Measurements from ENCODE around the gene LDHD. TPM values are rescaled to one million over a fixed set of nuclear protein-coding genes. Genes with fewer than 3 reads are reported as not detected.

LDHD gene
- total and polyA plus RNA-seq, 2 of the 13 experiments (the other 11 are each of a cell fraction or from before 2014, with no cell fraction given), result 9.1 to 9.8 TPM

DNA sequence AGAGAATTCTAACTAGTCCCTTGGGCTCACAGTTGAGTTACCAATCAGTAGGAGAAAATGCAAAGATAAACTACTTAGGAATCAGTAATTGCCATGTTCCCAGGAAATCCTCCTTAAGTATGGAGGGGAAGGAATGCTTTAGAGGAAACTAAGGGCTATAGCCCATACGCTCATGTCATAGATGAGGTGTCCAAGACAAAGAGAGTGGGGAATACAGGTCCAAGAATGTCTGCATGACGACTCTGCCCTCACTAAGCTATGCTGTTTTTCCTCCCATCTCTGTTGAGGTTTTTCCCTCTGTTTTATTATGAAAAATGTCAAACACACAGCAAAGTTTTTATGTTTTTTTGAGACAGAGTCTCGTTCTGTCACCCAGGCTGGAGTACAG is 16.0 kb downstream of the LDHD start:
- POLR2A ChIA-PET, result no interaction called here
- CTCF ChIA-PET (ENCODE audit: low intra/inter-chr PET ratio, low total read pairs), result no interaction called here
- no peak for DNase-seq (ENCODE audit: low spot score)
- Histone ChIP-seq H2AFZ (ENCODE audit: low read length) (no peak overlapping the region), H3K79me2 (ENCODE audit: insufficient read depth, low read length) (peaks cover 12% of the 10 kb centered on the region), H3K4me3 (replicated peaks in 1 of 3; ENCODE audit: insufficient read depth in 1 of 3, low read depth in 2 of 3, low read length in 3 of 3) (no peak overlapping the region), H3K4me1 (ENCODE audit: insufficient read depth, low read length) (peaks cover 20% of the 10 kb centered on the region), H3K9ac (ENCODE audit: insufficient read depth, low read depth, low read length) (no peak overlapping the region), H3K27ac (ENCODE audit: extremely low read length, insufficient read depth, low read length) (no peak overlapping the region), H3K9me3 (ENCODE audit: low read length) (no peaks in the 10 kb centered on the region), H3K4me2 (ENCODE audit: low read depth, low read length) (no peak overlapping the region), H3K36me3 (replicated peaks in 1 of 2; ENCODE audit: control insufficient read depth in 1 of 2, insufficient read depth in 2 of 2, low read length in 2 of 2) (peaks cover 16 to 45% of the 10 kb centered on the region in 2 experiments), H4K20me1 (ENCODE audit: insufficient read depth, low read length) (peaks cover 11% of the 10 kb centered on the region), H3K27me3 (ENCODE audit: control insufficient read depth in 1 of 2, insufficient read depth in 2 of 2, low read length in 2 of 2) (no peaks in the 10 kb centered on the region)
- no TSS peak for BruUV-seq (replicated peaks)
- no peak for ATAC-seq
- WGBS (ENCODE audit: low lambda C conversion rate), result 97% methylated on average over 3 of the region's 3 CpGs
- no peak for FAIRE-seq
- in situ Hi-C loops (cut with HindIII; ENCODE audit: extremely low pct_ligation_motif_present, low pct_unique_long_range_greater_than_20kb) (loop anchor here (10.0 kb wide), 1 partner anchor 106 kb away; the partner anchor contains the start of gene ZNRF1), intact Hi-C loops (cut with micrococcal nuclease; ENCODE audit: unreplicated experiment) (no loop called here)
- TF ChIP-seq, protein P1, sequence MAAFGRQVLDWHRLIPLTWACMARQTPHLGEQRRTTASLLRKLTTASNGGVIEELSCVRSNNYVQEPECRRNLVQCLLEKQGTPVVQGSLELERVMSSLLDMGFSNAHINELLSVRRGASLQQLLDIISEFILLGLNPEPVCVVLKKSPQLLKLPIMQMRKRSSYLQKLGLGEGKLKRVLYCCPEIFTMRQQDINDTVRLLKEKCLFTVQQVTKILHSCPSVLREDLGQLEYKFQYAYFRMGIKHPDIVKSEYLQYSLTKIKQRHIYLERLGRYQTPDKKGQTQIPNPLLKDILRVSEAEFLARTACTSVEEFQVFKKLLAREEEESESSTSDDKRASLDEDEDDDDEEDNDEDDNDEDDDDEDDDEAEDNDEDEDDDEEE (CRISPR knock-in tag; IDR thresholded peaks at IDR 0.05), result no peak
- TF ChIP-seq, protein P2, sequence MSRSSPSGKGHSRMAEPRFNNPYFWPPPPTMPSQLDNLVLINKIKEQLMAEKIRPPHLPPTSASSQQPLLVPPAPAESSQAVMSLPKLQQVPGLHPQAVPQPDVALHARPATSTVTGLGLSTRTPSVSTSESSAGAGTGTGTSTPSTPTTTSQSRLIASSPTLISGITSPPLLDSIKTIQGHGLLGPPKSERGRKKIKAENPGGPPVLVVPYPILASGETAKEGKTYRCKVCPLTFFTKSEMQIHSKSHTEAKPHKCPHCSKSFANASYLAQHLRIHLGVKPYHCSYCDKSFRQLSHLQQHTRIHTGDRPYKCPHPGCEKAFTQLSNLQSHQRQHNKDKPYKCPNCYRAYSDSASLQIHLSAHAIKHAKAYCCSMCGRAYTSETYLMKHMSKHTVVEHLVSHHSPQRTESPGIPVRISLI (CRISPR knock-in tag; IDR thresholded peaks at IDR 0.05; ENCODE audit: borderline replicate concordance), result no peak
- no peak for TF ChIP-seq ZNF326 (CRISPR knock-in tag; IDR thresholded peaks at IDR 0.05; ENCODE audit: borderline replicate concordance)
- TF ChIP-seq SMAD1 (CRISPR knock-in tag; IDR thresholded peaks at IDR 0.05; ENCODE audit: borderline replicate concordance, low read depth), result no peak
- TF ChIP-seq ZNF292 (CRISPR knock-in tag; IDR thresholded peaks at IDR 0.05; ENCODE audit: borderline replicate concordance, low read depth), result no peak
- TF ChIP-seq ZNF331 (CRISPR knock-in tag; IDR thresholded peaks at IDR 0.05), result no peak
- TF ChIP-seq SKI (IDR thresholded peaks at IDR 0.05; ENCODE audit: partially characterized antibody), result no peak
- TF ChIP-seq, protein P3, sequence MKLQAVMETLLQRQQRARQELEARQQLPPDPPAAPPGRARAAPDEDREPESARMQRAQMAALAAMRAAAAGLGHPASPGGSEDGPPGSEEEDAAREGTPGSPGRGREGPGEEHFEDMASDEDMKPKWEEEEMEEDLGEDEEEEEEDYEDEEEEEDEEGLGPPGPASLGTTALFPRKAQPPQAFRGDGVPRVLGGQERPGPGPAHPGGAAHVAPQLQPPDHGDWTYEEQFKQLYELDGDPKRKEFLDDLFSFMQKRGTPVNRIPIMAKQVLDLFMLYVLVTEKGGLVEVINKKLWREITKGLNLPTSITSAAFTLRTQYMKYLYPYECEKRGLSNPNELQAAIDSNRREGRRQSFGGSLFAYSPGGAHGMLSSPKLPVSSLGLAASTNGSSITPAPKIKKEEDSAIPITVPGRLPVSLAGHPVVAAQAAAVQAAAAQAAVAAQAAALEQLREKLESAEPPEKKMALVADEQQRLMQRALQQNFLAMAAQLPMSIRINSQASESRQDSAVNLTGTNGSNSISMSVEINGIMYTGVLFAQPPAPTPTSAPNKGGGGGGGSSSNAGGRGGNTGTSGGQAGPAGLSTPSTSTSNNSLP (IDR thresholded peaks at IDR 0.05; ENCODE audit: low read depth, low read length), result no peak
- TF ChIP-seq EEA1 (CRISPR knock-in tag; IDR thresholded peaks at IDR 0.05; ENCODE audit: borderline replicate concordance), result no peak
- TF ChIP-seq, protein P4, sequence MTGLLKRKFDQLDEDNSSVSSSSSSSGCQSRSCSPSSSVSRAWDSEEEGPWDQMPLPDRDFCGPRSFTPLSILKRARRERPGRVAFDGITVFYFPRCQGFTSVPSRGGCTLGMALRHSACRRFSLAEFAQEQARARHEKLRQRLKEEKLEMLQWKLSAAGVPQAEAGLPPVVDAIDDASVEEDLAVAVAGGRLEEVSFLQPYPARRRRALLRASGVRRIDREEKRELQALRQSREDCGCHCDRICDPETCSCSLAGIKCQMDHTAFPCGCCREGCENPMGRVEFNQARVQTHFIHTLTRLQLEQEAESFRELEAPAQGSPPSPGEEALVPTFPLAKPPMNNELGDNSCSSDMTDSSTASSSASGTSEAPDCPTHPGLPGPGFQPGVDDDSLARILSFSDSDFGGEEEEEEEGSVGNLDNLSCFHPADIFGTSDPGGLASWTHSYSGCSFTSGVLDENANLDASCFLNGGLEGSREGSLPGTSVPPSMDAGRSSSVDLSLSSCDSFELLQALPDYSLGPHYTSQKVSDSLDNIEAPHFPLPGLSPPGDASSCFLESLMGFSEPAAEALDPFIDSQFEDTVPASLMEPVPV (CRISPR knock-in tag; IDR thresholded peaks at IDR 0.05), result no peak
- no peak for TF ChIP-seq ZNF282 (IDR thresholded peaks at IDR 0.05; ENCODE audit: partially characterized antibody)
- TF ChIP-seq ZNF749 (CRISPR knock-in tag; IDR thresholded peaks at IDR 0.05; ENCODE audit: borderline replicate concordance), result no peak
- no peak for TF ChIP-seq JARID2 (CRISPR knock-in tag; IDR thresholded peaks at IDR 0.05; ENCODE audit: insufficient replicate concordance)
- no peak for TF ChIP-seq RELA (CRISPR knock-in tag; IDR thresholded peaks at IDR 0.05)
- TF ChIP-seq, protein P5, sequence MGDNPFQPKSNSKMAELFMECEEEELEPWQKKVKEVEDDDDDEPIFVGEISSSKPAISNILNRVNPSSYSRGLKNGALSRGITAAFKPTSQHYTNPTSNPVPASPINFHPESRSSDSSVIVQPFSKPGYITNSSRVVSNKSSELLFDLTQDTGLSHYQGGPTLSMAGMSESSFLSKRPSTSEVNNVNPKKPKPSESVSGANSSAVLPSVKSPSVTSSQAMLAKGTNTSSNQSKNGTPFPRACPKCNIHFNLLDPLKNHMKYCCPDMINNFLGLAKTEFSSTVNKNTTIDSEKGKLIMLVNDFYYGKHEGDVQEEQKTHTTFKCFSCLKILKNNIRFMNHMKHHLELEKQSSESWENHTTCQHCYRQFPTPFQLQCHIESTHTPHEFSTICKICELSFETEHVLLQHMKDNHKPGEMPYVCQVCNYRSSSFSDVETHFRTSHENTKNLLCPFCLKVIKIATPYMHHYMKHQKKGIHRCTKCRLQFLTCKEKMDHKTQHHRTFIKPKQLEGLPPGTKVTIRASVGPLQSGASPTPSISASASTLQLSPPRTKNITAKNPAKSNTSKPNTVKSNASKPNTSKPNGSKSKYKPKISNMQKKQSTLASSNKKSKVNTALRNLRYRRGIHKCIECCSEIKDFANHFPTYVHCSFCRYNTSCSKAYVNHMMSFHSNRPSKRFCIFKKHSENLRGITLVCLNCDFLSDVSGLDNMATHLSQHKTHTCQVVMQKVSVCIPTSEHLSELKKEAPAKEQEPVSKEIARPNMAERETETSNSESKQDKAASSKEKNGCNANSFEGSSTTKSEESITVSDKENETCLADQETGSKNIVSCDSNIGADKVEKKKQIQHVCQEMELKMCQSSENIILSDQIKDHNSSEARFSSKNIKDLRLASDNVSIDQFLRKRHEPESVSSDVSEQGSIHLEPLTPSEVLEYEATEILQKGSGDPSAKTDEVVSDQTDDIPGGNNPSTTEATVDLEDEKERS (CRISPR knock-in tag; IDR thresholded peaks at IDR 0.05), result no peak
- TF ChIP-seq TBL1XR1 (IDR thresholded peaks at IDR 0.05; ENCODE audit: borderline replicate concordance, low read length, partially characterized antibody), result no peak
- TF ChIP-seq SAP130 (CRISPR knock-in tag; IDR thresholded peaks at IDR 0.05; ENCODE audit: low read depth), result no peak
